Keratinocyte (primary cell): Measurements from ENCODE around the gene KRTAP5-3. TPM values are rescaled to one million over a fixed set of nuclear protein-coding genes. Genes with fewer than 3 reads are reported as not detected.
"Not testable (repeated sequence)": the region's sequence is repeated elsewhere in the genome, so short reads cannot be mapped to it uniquely, and the experiment has no call there.

Source experiments
- DNase-seq: peaks from one replicate; pipeline ENCODE4 v3.0.0-alpha.2; 2011; ENCODE audit warnings: low read depth, missing footprints, low spot score
- FAIRE-seq: peaks from 2 replicates; lab custom pipeline; 2011; peaks lifted over from hg19 to GRCh38; lab: Jason Lieb, UNC
- H2AFZ ChIP-seq: 2 replicates; pipeline ENCODE4 v1.6.0; 2012; ENCODE audit warnings: low read length, control low read depth, inconsistent platforms; ENCODE audit not compliant: control insufficient read depth
- H3K27ac ChIP-seq: 2 replicates; pipeline ENCODE4 v1.5.1; 2011; ENCODE audit warnings: low read length; ENCODE audit not compliant: control insufficient read depth, insufficient read depth
- H3K27me3 ChIP-seq: 3 replicates; pipeline ENCODE4 v1.6.0; 2011; ENCODE audit warnings: low read length; ENCODE audit not compliant: control insufficient read depth, insufficient read depth; ENCODE audit errors: extremely low read depth
- H3K36me3 ChIP-seq, 2 experiments: 2 replicates in 1 of 2; 3 replicates in 1 of 2; pipeline ENCODE4 v1.5.1; 2011; ENCODE audit warnings: low read length in 2 of 2, mild to moderate bottlenecking in 1 of 2; ENCODE audit not compliant: control insufficient read depth in 2 of 2, insufficient read depth in 2 of 2; ENCODE audit errors: extremely low read depth in 1 of 2
- H3K4me1 ChIP-seq: 3 replicates; pipeline ENCODE4 v1.5.1; 2011; ENCODE audit warnings: low read length; ENCODE audit not compliant: control insufficient read depth, insufficient read depth; ENCODE audit errors: extremely low read depth
- H3K4me2 ChIP-seq: 3 replicates; pipeline ENCODE4 v1.6.0; 2011; ENCODE audit warnings: low read depth, low read length; ENCODE audit not compliant: control insufficient read depth, insufficient read depth; ENCODE audit errors: extremely low read depth
- H3K4me3 ChIP-seq, 3 experiments: fragments of 200-600 bp in 1 of 3; sonication (generic) in 1 of 3; 2 replicates in 2 of 3; 3 replicates in 1 of 3; pipeline ENCODE4 v1.5.1; 2011 to 2016; ENCODE audit warnings: low read length in 3 of 3, mild to moderate bottlenecking in 3 of 3, control low read depth in 2 of 3, inconsistent platforms in 1 of 3, low read depth in 1 of 3, mixed read lengths in 1 of 3, mixed run types in 1 of 3, moderate library complexity in 1 of 3; ENCODE audit not compliant: control insufficient read depth in 2 of 3, insufficient read depth in 2 of 3; ENCODE audit errors: extremely low read depth in 1 of 3
- H3K79me2 ChIP-seq: 2 replicates; pipeline ENCODE4 v1.6.0; 2012; ENCODE audit warnings: low read length; ENCODE audit not compliant: control insufficient read depth, insufficient read depth
- H3K9ac ChIP-seq: 3 replicates; pipeline ENCODE4 v1.6.0; 2011; ENCODE audit warnings: low read length; ENCODE audit not compliant: control insufficient read depth, insufficient read depth; ENCODE audit errors: extremely low read depth
- H3K9me1 ChIP-seq: 3 replicates; pipeline ENCODE4 v1.6.0; 2011; ENCODE audit warnings: low read length; ENCODE audit not compliant: control insufficient read depth, insufficient read depth; ENCODE audit errors: extremely low read depth
- H3K9me3 ChIP-seq: 2 replicates; pipeline ENCODE4 v1.5.1; 2012; ENCODE audit warnings: low read depth, low read length; ENCODE audit not compliant: control insufficient read depth
- H4K20me1 ChIP-seq: 3 replicates; pipeline ENCODE4 v1.6.0; 2011; ENCODE audit warnings: low read length; ENCODE audit not compliant: control insufficient read depth, insufficient read depth; ENCODE audit errors: extremely low read depth
- CTCF ChIP-seq, 3 experiments: IDR thresholded peaks in 1 of 3; conservative IDR thresholded peaks in 1 of 3; optimal IDR thresholded peaks in 1 of 3; 2 replicates in 2 of 3; 3 replicates in 1 of 3; pipeline versions ENCODE3 to v1.5.1; 2011; ENCODE audit warnings: low read length in 3 of 3, mild to moderate bottlenecking in 3 of 3, moderate library complexity in 2 of 3, control low read depth in 1 of 3, inconsistent platforms in 1 of 3; ENCODE audit not compliant: insufficient read depth in 2 of 3; ENCODE audit errors: extremely low read depth in 1 of 3
- EZH2 ChIP-seq: IDR thresholded peaks from one replicate; pipeline ENCODE4 v1.6.1; 2012; ENCODE audit warnings: inconsistent platforms, mild to moderate bottlenecking, low read length, moderate library complexity
- dilution Hi-C: fragments of 300-500 bp; cut with MboI; formaldehyde crosslinking; loops from one replicate; pipeline ENCODE4 v1.7.0; 2020; ENCODE audit warnings: low sequenced_read_pairs; ENCODE audit not compliant: extremely low pct_ligation_motif_present
- polyA plus RNA-seq, 5 experiments: library from polyadenylated mRNA; depleted of rRNA in 3 of 5; stranded (reverse) in 3 of 5; stranded (forward) in 1 of 5; unstranded in 1 of 5; fragments of >200 nt; gene quantifications; 1 replicate in 1 of 5; 2 replicates in 3 of 5; 3 replicates in 1 of 5; pipeline versions ENCODE4 v1.2.1 to v1.2.3, GENCODE V29; 2011 to 2012; ENCODE audit warnings: missing spikeins in 2 of 5, low read depth in 1 of 5, low replicate concordance in 1 of 5

The KRTAP5-3 gene
- polyA plus RNA-seq, 1 donor (not counting 4 experiments of a cell fraction or from before 2014, with no cell fraction given): not detected

GRCh38 chr11:1600626-1601025 lies 7.6 kb downstream of the KRTAP5-3 start:
- no peak for FAIRE-seq
- no peaks in the 10 kb centered on the region for H3K9me1 ChIP-seq
- dilution Hi-C loops: no loop called here

GRCh38 chr11:1598816-1599215 lies 9.4 kb downstream of the KRTAP5-3 start:
- Histone ChIP-seq H3K27me3 (no peaks in the 10 kb centered on the region), H3K9me1 (no peaks in the 10 kb centered on the region), H4K20me1 (no peaks in the 10 kb centered on the region), H3K9me3 (no peaks in the 10 kb centered on the region), H3K4me1 (no peaks in the 10 kb centered on the region), H3K4me3 (no peak overlapping the region), H3K36me3 (no peaks in the 10 kb centered on the region), H3K9ac (no peak overlapping the region), H3K79me2 (no peaks in the 10 kb centered on the region), H2AFZ (no peak overlapping the region), H3K27ac (no peak overlapping the region), H3K4me2 (no peak overlapping the region)
- FAIRE-seq (no peak), DNase-seq (no peak)
- TF ChIP-seq EZH2 (no peak), CTCF (optimal IDR thresholded peaks at IDR 0.05 in 1 of 3, IDR thresholded peaks at IDR 0.05 in 1 of 3, conservative IDR thresholded peaks at IDR 0.05 in 1 of 3; ENCODE audit: extremely low read depth in 1 of 3, insufficient read depth in 2 of 3, low read length in 3 of 3) (no peak)
- dilution Hi-C loops: no loop called here

More at GRCh38 chr11:1600626-1601025, 7.6 kb downstream of the KRTAP5-3 start:
- Histone ChIP-seq H3K9ac (no peak overlapping the region), H3K36me3 (no peaks in the 10 kb centered on the region), H3K27ac (no peak overlapping the region), H3K4me1 (no peaks in the 10 kb centered on the region), H4K20me1 (no peaks in the 10 kb centered on the region), H3K9me3 (no peaks in the 10 kb centered on the region), H3K4me3 (no peak overlapping the region), H3K4me2 (no peak overlapping the region), H3K79me2 (no peaks in the 10 kb centered on the region), H2AFZ (no peak overlapping the region), H3K27me3 (no peaks in the 10 kb centered on the region)
- DNase-seq: no peak
- no peak for TF ChIP-seq CTCF (optimal IDR thresholded peaks at IDR 0.05 in 1 of 3, IDR thresholded peaks at IDR 0.05 in 1 of 3, conservative IDR thresholded peaks at IDR 0.05 in 1 of 3; ENCODE audit: extremely low read depth in 1 of 3, insufficient read depth in 2 of 3, low read length in 3 of 3)

GRCh38 chr11:1598406-1598805 lies 9.9 kb downstream of the KRTAP5-3 start:
- FAIRE-seq, H4K20me1 ChIP-seq, H3K9me3 ChIP-seq, H3K4me3 ChIP-seq, dilution Hi-C loops, H3K4me2 ChIP-seq, H2AFZ ChIP-seq, H3K4me1 ChIP-seq, DNase-seq, H3K9ac ChIP-seq, H3K9me1 ChIP-seq, H3K27ac ChIP-seq, H3K36me3 ChIP-seq, H3K27me3 ChIP-seq, H3K79me2 ChIP-seq: not testable (repeated sequence)
